HEK293T (cell line): ENCODE results near the gene ADCY2.

Source experiments
- ARNT ChIP-seq: fragments of 450-650 bp; IDR thresholded peaks from 2 replicates; pipeline ENCODE4 v1.6.1; 2017; ENCODE audit warnings: mild to moderate bottlenecking
- BHLHE40 ChIP-seq: fragments of 450-650 bp; IDR thresholded peaks from 2 replicates; pipeline ENCODE4 v1.6.1; 2016; ENCODE audit warnings: mild to moderate bottlenecking, moderate library complexity, borderline replicate concordance
- CTBP1 ChIP-seq: fragments of 450-650 bp; IDR thresholded peaks from 2 replicates; pipeline ENCODE4 v1.6.1; 2016; ENCODE audit warnings: borderline replicate concordance
- ELF4 ChIP-seq: fragments of 450-650 bp; IDR thresholded peaks from 2 replicates; pipeline ENCODE4 v1.6.1; 2017; ENCODE audit warnings: antibody characterized with exemption
- FOXK2 ChIP-seq: fragments of 450-650 bp; IDR thresholded peaks from 2 replicates; pipeline ENCODE4 v1.6.1; 2016; ENCODE audit warnings: mild to moderate bottlenecking
- FOXM1 ChIP-seq: fragments of 450-650 bp; IDR thresholded peaks from 2 replicates; pipeline ENCODE4 v1.6.1; 2017; ENCODE audit warnings: mild to moderate bottlenecking, borderline replicate concordance
- HDGF ChIP-seq: fragments of 450-650 bp; IDR thresholded peaks from 2 replicates; pipeline ENCODE4 v1.6.1; 2017; ENCODE audit warnings: antibody characterized with exemption, borderline replicate concordance
- L3MBTL2 ChIP-seq: fragments of 450-650 bp; conservative IDR thresholded peaks from 2 replicates; pipeline ENCODE4 v1.6.1; 2016; ENCODE audit warnings: mild to moderate bottlenecking
- NFRKB ChIP-seq: fragments of 450-650 bp; IDR thresholded peaks from 2 replicates; pipeline ENCODE4 v1.6.1; 2016; ENCODE audit warnings: mild to moderate bottlenecking, moderate library complexity
- PKNOX1 ChIP-seq: fragments of 450-650 bp; IDR thresholded peaks from 2 replicates; pipeline ENCODE4 v1.6.1; 2016
- SP1 ChIP-seq: fragments of 450-650 bp; IDR thresholded peaks from 2 replicates; pipeline ENCODE4 v1.6.1; 2017
- SUZ12 ChIP-seq: fragments of 450-650 bp; IDR thresholded peaks from 2 replicates; pipeline ENCODE4 v1.6.1; 2016; ENCODE audit warnings: mild to moderate bottlenecking
- TARDBP ChIP-seq: fragments of 450-650 bp; IDR thresholded peaks from 2 replicates; pipeline ENCODE4 v1.6.1; 2016
- ZNF384 ChIP-seq: fragments of 450-650 bp; IDR thresholded peaks from 2 replicates; pipeline ENCODE4 v1.6.1; 2016

- TF ChIP-seq FOXM1 (no peak), SP1 (no peak), NFRKB (no peak), ELF4 (no peak), BHLHE40 (no peak), ZNF384 (no peak), TARDBP (no peak), CTBP1 (no peak), PKNOX1 (no peak), L3MBTL2 (no peak), SUZ12 (no peak), ARNT (no peak), HDGF (no peak), FOXK2 (no peak)
Observed at GRCh38 chr5:7754997-7755596, 359.2 kb downstream of the ADCY2 start.
